GM10248 (cell line): ENCODE results near the gene IMP3.

Source experiments
- CTCF ChIA-PET: fragments of 300-600 bp; sonication (Branson Sonifier 250); formaldehyde crosslinking; extraction: SDS; loops from one replicate; lab custom pipeline; 2021; ENCODE audit warnings: antibody characterized with exemption; lab: Yijun Ruan, JAX
- POLR2A ChIA-PET: fragments of 350-650 bp; sonication (Branson Sonifier 250); formaldehyde crosslinking; extraction: SDS; loops from one replicate; lab custom pipeline; 2020; ENCODE audit warnings: antibody characterized with exemption; lab: Yijun Ruan, JAX
- DNase-seq: peaks from one replicate; pipeline ENCODE4 v3.0.0; 2012; ENCODE audit errors: extremely low spot score
- CTCF ChIP-seq: IDR thresholded peaks from 2 replicates; pipeline ENCODE4 v1.5.1; 2012; ENCODE audit warnings: mild to moderate bottlenecking, low read depth; ENCODE audit errors: extremely low read depth, missing control alignments, control extremely low read depth

Gene IMP3

GRCh38 chr15:75677465-75678323 lies 37.7 kb upstream of the IMP3 start:
- TF ChIP-seq CTCF, result no peak
- no peak for DNase-seq
- POLR2A ChIA-PET, result no interaction called here
- CTCF ChIA-PET, result interaction anchor here (1.1 to 3.7 kb wide), 4 partner anchors 8 to 169 kb away, joined by 3 to 16 read pairs (median 4); no protein-coding TSS in a partner anchor

GRCh38 chr15:75676688-75677464 lies 36.9 kb upstream of the IMP3 start:
- no peak for TF ChIP-seq CTCF
- DNase-seq, result no peak
- ChIA-PET CTCF (interaction anchor here (0.7 to 3.7 kb wide), 6 partner anchors 7 to 168 kb away, joined by 3 to 16 read pairs (median 3); no protein-coding TSS in a partner anchor), POLR2A (no interaction called here)

GRCh38 chr15:75675579-75676404 lies 35.8 kb upstream of the IMP3 start:
- TF ChIP-seq CTCF, result no peak
- CTCF ChIA-PET, result interaction anchor here (0.7 to 3.7 kb wide), 4 partner anchors 9 to 308 kb away, joined by 3 to 16 read pairs (median 3); no protein-coding TSS in a partner anchor
- POLR2A ChIA-PET, result no interaction called here
- DNase-seq, result no peak

GRCh38 chr15:75674366-75674765 lies 34.3 kb upstream of the IMP3 start:
- TF ChIP-seq CTCF, result no peak
- CTCF ChIA-PET, result interaction anchor here (1.2 to 3.7 kb wide), 2 partner anchors 12 to 306 kb away, joined by 3 to 16 read pairs; no protein-coding TSS in a partner anchor
- POLR2A ChIA-PET, result no interaction called here
- DNase-seq, result no peak

- POLR2A ChIA-PET, result no interaction called here
- DNase-seq, result no peak
- no peak for TF ChIP-seq CTCF
- CTCF ChIA-PET, result interaction anchor here (1.3 to 5.7 kb wide), 2 partner anchors 12 to 138 kb away, joined by 3 to 31 read pairs; no protein-coding TSS in a partner anchor
Measured at GRCh38 chr15:75673426-75674235, 33.6 kb upstream of the IMP3 start.
